GM12892 (cell line): ENCODE results near the gene TMEM150C.

ENCODE experiments used
- POLR2A ChIP-seq: IDR thresholded peaks from 2 replicates; pipeline ENCODE4 v1.6.1; 2011; ENCODE audit warnings: low read depth, low read length, control low read depth
- POLR2AphosphoS5 ChIP-seq: IDR thresholded peaks from 2 replicates; pipeline ENCODE4 v1.6.1; 2011; ENCODE audit warnings: low read depth, low read length, control low read depth
- TAF1 ChIP-seq: IDR thresholded peaks from 2 replicates; pipeline ENCODE4 v1.6.1; 2011; ENCODE audit warnings: low read depth, mild to moderate bottlenecking, control low read depth, low read length, borderline replicate concordance

DNA sequence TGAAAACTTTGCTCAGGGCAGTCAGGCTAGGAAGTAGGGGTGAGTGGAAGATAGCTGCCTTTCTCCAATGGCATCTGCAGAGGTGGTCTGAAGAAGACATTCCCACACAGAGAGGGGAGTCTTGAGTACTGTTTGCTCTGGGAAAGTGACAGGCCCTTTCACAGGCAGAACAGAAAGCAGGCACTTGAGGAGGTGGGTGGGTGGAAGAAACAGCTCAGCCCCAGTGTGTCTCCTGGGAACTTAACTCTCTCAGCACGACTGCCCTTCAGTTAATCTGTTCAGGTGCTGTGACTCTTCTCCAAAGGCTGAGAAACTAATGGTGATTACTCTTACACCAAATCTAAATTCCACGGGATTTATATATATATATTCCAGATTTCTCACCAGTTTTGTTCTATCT is 103.1 kb downstream of the TMEM150C start:
- TF ChIP-seq POLR2A (no peak), POLR2AphosphoS5 (no peak), TAF1 (no peak)
